Activated CD8-positive, alpha-beta T cell treated with anti-CD3 and anti-CD28 coated beads for 36 hours (primary cell): Measurements from ENCODE around the gene CAT. TPM values are rescaled to one million over a fixed set of nuclear protein-coding genes. Genes with fewer than 3 reads are reported as not detected.

Source experiments
- ATAC-seq: fragments of 200-7000 bp; cut with Tn5 transposase; one replicate; pipeline ENCODE4 v1.10.0; 2021; ENCODE audit warnings: mild to moderate bottlenecking, moderate library complexity
- CTCF ChIA-PET: fragments of 350-600 bp; sonication (Branson Sonifier 250); formaldehyde crosslinking; loops from one replicate; lab custom pipeline; 2021; ENCODE audit warnings: antibody characterized with exemption; lab: Charles Lee
- POLR2A ChIA-PET: fragments of 350-600 bp; sonication (Branson Sonifier 250); formaldehyde crosslinking; loops from one replicate; lab custom pipeline; 2021; ENCODE audit warnings: antibody characterized with exemption; lab: Charles Lee
- DNase-seq: peaks from one replicate; pipeline ENCODE4 v3.0.0-alpha.2; 2020
- H3K27ac Mint-ChIP-seq: one replicate; pipeline ENCODE4 v1.8.0; 2021; ENCODE audit warnings: mild to moderate bottlenecking, mixed read lengths
- H3K27me3 Mint-ChIP-seq: one replicate; pipeline ENCODE4 v1.8.0; 2021; ENCODE audit warnings: mixed read lengths
- H3K36me3 Mint-ChIP-seq: one replicate; pipeline ENCODE4 v1.8.0; 2021; ENCODE audit warnings: low read depth, mixed read lengths
- H3K4me1 Mint-ChIP-seq: one replicate; pipeline ENCODE4 v1.8.0; 2021; ENCODE audit warnings: low read depth, mixed read lengths
- H3K4me3 Mint-ChIP-seq: one replicate; pipeline ENCODE4 v1.8.0; 2021; ENCODE audit warnings: mild to moderate bottlenecking, moderate library complexity, mixed read lengths
- H3K9me3 Mint-ChIP-seq: one replicate; pipeline ENCODE4 v1.8.0; 2021; ENCODE audit warnings: mixed read lengths
- CTCF ChIP-seq: fragments of 200-600 bp; IDR thresholded peaks from one replicate; pipeline ENCODE4 v1.8.0; 2022; ENCODE audit warnings: antibody characterized with exemption, mild to moderate bottlenecking
- intact Hi-C: fragments of 100-400 bp; cut with micrococcal nuclease; formaldehyde crosslinking; loops from one replicate; pipeline ENCODE4 v1.10.0; 2022
- total RNA-seq, 2 experiments: library from RNA; stranded (reverse); gene quantifications; one replicate each; pipeline ENCODE4 v1.2.3, GENCODE V29; 2021

The CAT gene
- total RNA-seq, result 10 to 100 TPM; 23.9 to 24.8 TPM

- H3K27ac Mint-ChIP-seq, result peak within 1 kb of the TSS; percentile 92
- H3K4me1 Mint-ChIP-seq, result peaks cover 17% of the 10 kb centered on the region
- H3K9me3 Mint-ChIP-seq, result no peaks in the 10 kb centered on the region
- peaks cover 2% of the 10 kb centered on the region for H3K36me3 Mint-ChIP-seq
- ChIA-PET POLR2A (interaction anchor here (1.5 kb wide), 1 partner anchor 9 kb away, joined by 4 read pairs; no protein-coding TSS in a partner anchor), CTCF (interaction anchor here (0.9 to 2.1 kb wide), 5 partner anchors 8 to 442 kb away, joined by 3 to 10 read pairs (median 4); partner anchors contain the start of gene ABTB2)
- no peaks in the 10 kb centered on the region for H3K27me3 Mint-ChIP-seq
- peak; percentile 99 for DNase-seq
- intact Hi-C loops, result no loop called here
- peak within 1 kb of the TSS; percentile 87 for H3K4me3 Mint-ChIP-seq
- TF ChIP-seq CTCF, result no peak
- ATAC-seq, result peak; percentile 97
Observed at GRCh38 chr11:34438529-34439507, at the start of gene CAT. CAT (plus strand) TSS chr11:34438934; CDS start chr11:34439014, 80 bp downstream.

GRCh38 chr11:34394771-34395300 lies 43.9 kb upstream of the CAT start:
- intact Hi-C loops, result no loop called here

DNA sequence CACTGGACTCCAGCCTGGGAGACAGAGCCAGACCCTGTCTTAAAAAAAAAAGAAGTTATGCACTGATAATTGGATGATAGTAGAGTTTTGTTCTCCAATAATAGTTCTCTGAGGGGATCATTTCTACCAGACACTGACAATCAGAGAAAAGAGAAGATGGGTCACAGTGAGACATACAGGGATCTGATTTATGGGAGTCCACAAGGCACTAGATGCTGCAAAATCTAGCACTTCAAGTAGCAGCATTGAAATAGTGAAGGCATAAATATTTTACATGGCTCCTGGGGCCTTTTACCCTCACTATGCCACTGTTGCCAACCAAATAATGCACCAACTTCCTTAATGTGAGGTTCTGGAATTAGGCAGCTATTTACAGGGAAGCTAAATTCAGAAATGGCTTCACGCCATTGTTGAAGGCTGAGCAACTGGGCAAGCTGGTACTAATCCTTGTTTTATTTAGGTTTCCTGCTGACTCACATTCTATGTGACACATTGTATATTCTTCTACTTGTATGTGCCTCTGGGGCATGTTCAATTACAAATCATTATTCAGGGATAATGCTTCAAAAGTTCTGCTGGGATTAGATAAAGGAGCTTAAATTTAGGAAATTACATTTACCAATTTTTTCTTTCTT lies 42.7 kb upstream of the CAT start:
- Mint-ChIP-seq H3K4me1 (no peaks in the 10 kb centered on the region), H3K9me3 (peaks cover 14% of the 10 kb centered on the region), H3K27me3 (peaks cover 14% of the 10 kb centered on the region), H3K27ac (no peak overlapping the region), H3K4me3 (no peak overlapping the region), H3K36me3 (peaks cover 8% of the 10 kb centered on the region)
- no peak for TF ChIP-seq CTCF
- intact Hi-C loops, result no loop called here
- DNase-seq (no peak), ATAC-seq (no peak)
- ChIA-PET POLR2A (no interaction called here), CTCF (interaction anchor here (0.8 kb wide), 1 partner anchor 20 kb away, joined by 3 read pairs; no protein-coding TSS in a partner anchor)

More at GRCh38 chr11:34394771-34395300, 43.9 kb upstream of the CAT start:
- Mint-ChIP-seq H3K36me3 (peaks cover 8% of the 10 kb centered on the region), H3K9me3 (peaks cover 14% of the 10 kb centered on the region), H3K4me1 (no peaks in the 10 kb centered on the region), H3K4me3 (no peak overlapping the region), H3K27ac (no peak overlapping the region), H3K27me3 (peaks cover 14% of the 10 kb centered on the region)
- no peak for TF ChIP-seq CTCF
- ATAC-seq (no peak), DNase-seq (no peak)
- CTCF ChIA-PET, result interaction anchor here (1.0 kb wide), 1 partner anchor 9 kb away, joined by 3 read pairs; no protein-coding TSS in a partner anchor
- POLR2A ChIA-PET, result no interaction called here

DNA sequence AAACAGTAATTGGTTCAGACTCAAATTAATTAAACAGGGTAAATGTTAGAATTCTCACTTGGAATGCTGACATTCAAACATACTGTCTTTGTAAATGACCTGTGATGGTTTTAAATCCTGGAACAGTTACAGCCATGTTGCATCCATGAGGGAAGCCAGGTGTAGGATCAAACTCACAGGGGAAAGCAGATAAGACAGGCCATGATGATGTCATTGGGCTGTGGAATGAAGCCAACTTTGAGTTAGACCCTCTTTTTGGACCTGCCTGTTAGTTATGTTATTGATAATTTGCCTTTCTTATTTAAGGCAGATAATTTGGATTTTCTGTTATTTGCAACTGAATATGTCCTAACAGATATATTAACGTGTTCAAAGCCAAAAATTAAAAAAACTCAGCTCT lies 41.6 kb upstream of the CAT start:
- Mint-ChIP-seq H3K4me1 (no peaks in the 10 kb centered on the region), H3K4me3 (no peak overlapping the region), H3K27me3 (peaks cover 14% of the 10 kb centered on the region), H3K9me3 (peaks cover 14% of the 10 kb centered on the region), H3K36me3 (peaks cover 8% of the 10 kb centered on the region), H3K27ac (no peak overlapping the region)
- no peak for DNase-seq
- no peak for TF ChIP-seq CTCF
- ChIA-PET POLR2A (no interaction called here), CTCF (interaction anchor here (0.8 kb wide), 1 partner anchor 21 kb away, joined by 3 read pairs; no protein-coding TSS in a partner anchor)
- ATAC-seq, result no peak
- intact Hi-C loops, result no loop called here
